OCI-LY1 (cell line): ENCODE data around the gene CAPG.
A peak's percentile ranks its signal among the peaks of the same experiment; 100 is the strongest.

Experiments
- H2AFZ ChIP-seq: fragments of 200-600 bp; sonication (generic), shearing (Covaris generic); 2 replicates; pipeline ENCODE4 v1.6.0; 2014; ENCODE audit warnings: antibody characterized with exemption, mild to moderate bottlenecking, low read length
- H3F3A ChIP-seq: fragments of 200-600 bp; sonication (generic), shearing (Covaris generic); 2 replicates; pipeline ENCODE4 v1.6.0; 2014; ENCODE audit warnings: mild to moderate bottlenecking, antibody characterized with exemption, low read length, moderate library complexity; ENCODE audit not compliant: insufficient read depth
- H3K27ac ChIP-seq: fragments of 200-600 bp; sonication (generic); 2 replicates; pipeline ENCODE4 v1.5.1; 2014; ENCODE audit warnings: low read length, mixed run types, mild to moderate bottlenecking, low read depth; ENCODE audit not compliant: poor library complexity, severe bottlenecking
- H3K27me3 ChIP-seq: fragments of 200-600 bp; sonication (generic); 2 replicates; pipeline ENCODE4 v1.6.0; 2014; ENCODE audit warnings: antibody characterized with exemption, mild to moderate bottlenecking, low read length, moderate library complexity; ENCODE audit not compliant: insufficient read depth
- H3K36me3 ChIP-seq: fragments of 200-600 bp; sonication (generic); 2 replicates; pipeline ENCODE4 v1.6.1; 2014; ENCODE audit warnings: mild to moderate bottlenecking, antibody characterized with exemption, low read length, moderate library complexity, mixed read lengths; ENCODE audit not compliant: insufficient read depth
- H3K4me1 ChIP-seq: fragments of 200-600 bp; sonication (generic); 2 replicates; pipeline ENCODE4 v1.5.1; 2014; ENCODE audit warnings: mild to moderate bottlenecking, low read length, moderate library complexity; ENCODE audit not compliant: insufficient read depth, severe bottlenecking
- H3K4me2 ChIP-seq: fragments of 200-600 bp; sonication (generic), shearing (Covaris generic); 2 replicates; pipeline ENCODE4 v1.6.1; 2014; ENCODE audit warnings: low read length
- H3K4me3 ChIP-seq: fragments of 200-600 bp; sonication (generic); 2 replicates; pipeline ENCODE4 v1.5.1; 2014; ENCODE audit warnings: low read length, low read depth, mild to moderate bottlenecking, mixed read lengths; ENCODE audit not compliant: poor library complexity, severe bottlenecking
- H3K79me2 ChIP-seq: fragments of 200-600 bp; shearing (Covaris generic); 2 replicates; pipeline ENCODE4 v1.6.1; 2016; ENCODE audit warnings: mixed run types, low read length, mixed read lengths; ENCODE audit not compliant: insufficient read depth
- H3K9ac ChIP-seq: fragments of 200-600 bp; sonication (generic), shearing (Covaris generic); 2 replicates; pipeline ENCODE4 v1.6.1; 2014; ENCODE audit warnings: mild to moderate bottlenecking, low read length, mixed read lengths
- H3K9me2 ChIP-seq: fragments of 200-600 bp; sonication (generic), shearing (Covaris generic); 2 replicates; pipeline ENCODE4 v1.6.1; 2014; ENCODE audit warnings: low read depth, mild to moderate bottlenecking, low read length, mixed read lengths
- H3K9me3 ChIP-seq: fragments of 200-600 bp; shearing (Covaris generic); 2 replicates; pipeline ENCODE4 v1.6.1; 2014; ENCODE audit warnings: low read length, mixed read lengths
- H4K20me1 ChIP-seq: fragments of 200-600 bp; sonication (generic), shearing (Covaris generic); 2 replicates; pipeline ENCODE4 v1.6.0; 2016; ENCODE audit warnings: mild to moderate bottlenecking, low read length; ENCODE audit not compliant: insufficient read depth
- EZH2 ChIP-seq: fragments of 200-600 bp; sonication (generic), shearing (Covaris generic); IDR thresholded peaks from 2 replicates; pipeline ENCODE4 v1.8.0; 2017; ENCODE audit warnings: borderline replicate concordance, mixed run types, mild to moderate bottlenecking, antibody characterized with exemption, low read length, moderate library complexity, mixed read lengths
- TF ChIP-seq, protein P1 (sequence below): fragments of 200-600 bp; sonication (generic), shearing (Covaris generic); IDR thresholded peaks from 2 replicates; pipeline ENCODE4 v1.5.1; 2017; ENCODE audit warnings: mild to moderate bottlenecking, antibody characterized with exemption, low read length, moderate library complexity, mixed read lengths

Gene CAPG

GRCh38 chr2:85357736-85358135, 52.4 kb downstream of the CAPG start:
- H3K36me3 ChIP-seq = peaks cover 34% of the 10 kb centered on the region
- no peak overlapping the region for H3K4me2 ChIP-seq
- H3K9ac ChIP-seq = no peak overlapping the region
- no peaks in the 10 kb centered on the region for H3K9me3 ChIP-seq
- peaks cover 24% of the 10 kb centered on the region for H3K4me1 ChIP-seq
- no peak for TF ChIP-seq EZH2
- TF ChIP-seq, protein P1, sequence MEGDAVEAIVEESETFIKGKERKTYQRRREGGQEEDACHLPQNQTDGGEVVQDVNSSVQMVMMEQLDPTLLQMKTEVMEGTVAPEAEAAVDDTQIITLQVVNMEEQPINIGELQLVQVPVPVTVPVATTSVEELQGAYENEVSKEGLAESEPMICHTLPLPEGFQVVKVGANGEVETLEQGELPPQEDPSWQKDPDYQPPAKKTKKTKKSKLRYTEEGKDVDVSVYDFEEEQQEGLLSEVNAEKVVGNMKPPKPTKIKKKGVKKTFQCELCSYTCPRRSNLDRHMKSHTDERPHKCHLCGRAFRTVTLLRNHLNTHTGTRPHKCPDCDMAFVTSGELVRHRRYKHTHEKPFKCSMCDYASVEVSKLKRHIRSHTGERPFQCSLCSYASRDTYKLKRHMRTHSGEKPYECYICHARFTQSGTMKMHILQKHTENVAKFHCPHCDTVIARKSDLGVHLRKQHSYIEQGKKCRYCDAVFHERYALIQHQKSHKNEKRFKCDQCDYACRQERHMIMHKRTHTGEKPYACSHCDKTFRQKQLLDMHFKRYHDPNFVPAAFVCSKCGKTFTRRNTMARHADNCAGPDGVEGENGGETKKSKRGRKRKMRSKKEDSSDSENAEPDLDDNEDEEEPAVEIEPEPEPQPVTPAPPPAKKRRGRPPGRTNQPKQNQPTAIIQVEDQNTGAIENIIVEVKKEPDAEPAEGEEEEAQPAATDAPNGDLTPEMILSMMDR = no peak
- no peaks in the 10 kb centered on the region for H4K20me1 ChIP-seq
- no peaks in the 10 kb centered on the region for H3K27me3 ChIP-seq
- H3K79me2 ChIP-seq = no peaks in the 10 kb centered on the region
- H3F3A ChIP-seq = no peaks in the 10 kb centered on the region
- no peak overlapping the region for H2AFZ ChIP-seq
- H3K27ac ChIP-seq = no peak overlapping the region
- H3K9me2 ChIP-seq = no peaks in the 10 kb centered on the region
- no peak overlapping the region for H3K4me3 ChIP-seq

DNA sequence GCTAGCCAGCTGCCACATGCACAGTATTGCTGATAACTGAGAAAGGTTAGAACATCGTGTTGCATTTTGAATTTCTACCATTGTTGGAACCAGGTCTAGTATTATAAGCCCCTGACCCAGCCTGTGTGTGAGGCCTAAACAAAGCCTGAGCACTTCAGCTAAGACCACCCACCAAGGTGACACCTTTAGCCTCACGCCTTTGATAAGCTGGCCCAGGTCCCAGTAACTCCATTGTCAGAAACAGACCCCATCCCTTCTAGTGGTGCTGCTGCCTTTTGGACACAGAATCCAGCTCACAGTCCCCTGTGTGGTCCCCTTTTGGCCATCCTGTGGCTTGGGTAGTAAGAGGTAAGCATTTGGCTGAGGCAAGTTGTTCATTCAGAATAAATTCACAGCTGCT, 54.0 kb downstream of the CAPG start:
- H3K36me3 ChIP-seq = peaks cover 30% of the 10 kb centered on the region
- no peak overlapping the region for H3K9ac ChIP-seq
- no peaks in the 10 kb centered on the region for H3K27me3 ChIP-seq
- TF ChIP-seq EZH2 = no peak
- TF ChIP-seq, protein P1 = no peak
- H3K9me2 ChIP-seq = no peaks in the 10 kb centered on the region
- H3K4me3 ChIP-seq = no peak overlapping the region
- no peaks in the 10 kb centered on the region for H3K79me2 ChIP-seq
- H4K20me1 ChIP-seq = no peaks in the 10 kb centered on the region
- H3K4me1 ChIP-seq = peaks cover 27% of the 10 kb centered on the region
- no peak overlapping the region for H3K4me2 ChIP-seq
- no peaks in the 10 kb centered on the region for H3F3A ChIP-seq
- H3K9me3 ChIP-seq = no peaks in the 10 kb centered on the region
- no peak overlapping the region for H2AFZ ChIP-seq
- H3K27ac ChIP-seq = no peak overlapping the region

- H3K36me3 ChIP-seq = peaks cover 37% of the 10 kb centered on the region
- peak overlapping the region; percentile 90 for H3K4me2 ChIP-seq
- peak overlapping the region; percentile 80 for H3K9ac ChIP-seq
- no peaks in the 10 kb centered on the region for H3K79me2 ChIP-seq
- H3K27me3 ChIP-seq = no peaks in the 10 kb centered on the region
- H3K9me3 ChIP-seq = no peaks in the 10 kb centered on the region
- peaks cover 27% of the 10 kb centered on the region for H3K4me1 ChIP-seq
- no peak overlapping the region for H2AFZ ChIP-seq
- H3K27ac ChIP-seq = no peak overlapping the region
- H3F3A ChIP-seq = no peaks in the 10 kb centered on the region
- TF ChIP-seq EZH2 = no peak
- TF ChIP-seq, protein P1 = no peak
- no peaks in the 10 kb centered on the region for H3K9me2 ChIP-seq
- no peaks in the 10 kb centered on the region for H4K20me1 ChIP-seq
- H3K4me3 ChIP-seq = peak overlapping the region; percentile 79
Observed at GRCh38 chr2:85355521-85355920, 54.6 kb downstream of the CAPG start.
